Measurements from ENCODE around the gene IGSF6. TPM values are rescaled to one million over a fixed set of nuclear protein-coding genes. Genes with fewer than 3 reads are reported as not detected.
A peak's percentile ranks its signal among the peaks of the same experiment; 100 is the strongest.
"Not testable (repeated sequence)": the region's sequence is repeated elsewhere in the genome, so short reads cannot be mapped to it uniquely, and the experiment has no call there.

Gene IGSF6
- total and polyA plus RNA-seq, 2 of the 13 experiments (the other 11 are each of a cell fraction or from before 2014, with no cell fraction given), result not detected

DNA sequence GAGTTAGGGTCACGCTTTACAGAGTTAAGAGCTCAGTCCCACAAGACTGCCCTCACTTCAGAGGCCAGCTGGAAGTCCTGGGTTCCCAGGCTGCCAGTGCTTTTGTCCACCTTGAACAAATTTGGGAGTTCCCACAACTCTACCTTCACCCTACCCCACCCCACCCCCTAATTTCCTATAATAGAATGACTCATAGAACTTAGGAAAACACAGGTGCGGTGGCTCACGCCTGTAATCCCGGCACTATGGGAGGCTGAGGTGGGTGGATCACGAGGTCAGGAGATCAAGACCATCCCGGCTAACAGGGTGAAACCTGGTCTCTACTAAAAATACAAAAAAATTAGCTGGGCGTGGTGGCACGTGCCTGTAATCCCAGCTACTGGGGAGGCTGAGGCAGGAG is 46.6 kb downstream of the IGSF6 start:
- H2AFZ ChIP-seq (ENCODE audit: low read length); DNase-seq (ENCODE audit: low spot score); BruUV-seq (replicated peaks); H3K9ac ChIP-seq (ENCODE audit: insufficient read depth, low read depth, low read length); H3K4me3 ChIP-seq (replicated peaks in 1 of 3; ENCODE audit: insufficient read depth in 1 of 3, low read depth in 2 of 3, low read length in 3 of 3); H3K36me3 ChIP-seq (replicated peaks in 1 of 2; ENCODE audit: control insufficient read depth in 1 of 2, insufficient read depth in 2 of 2, low read length in 2 of 2); CTCF ChIA-PET (ENCODE audit: low intra/inter-chr PET ratio, low total read pairs); POLR2A ChIA-PET; ATAC-seq; H3K9me3 ChIP-seq (ENCODE audit: low read length); FAIRE-seq; intact Hi-C loops (cut with micrococcal nuclease; ENCODE audit: unreplicated experiment); H3K4me2 ChIP-seq (ENCODE audit: low read depth, low read length); H3K27me3 ChIP-seq (ENCODE audit: control insufficient read depth in 1 of 2, insufficient read depth in 2 of 2, low read length in 2 of 2): not testable (repeated sequence)
- Histone ChIP-seq H3K79me2 (ENCODE audit: insufficient read depth, low read length) (peaks cover 98% of the 10 kb centered on the region), H3K27ac (ENCODE audit: extremely low read length, insufficient read depth, low read length) (peak overlapping the region; percentile 27), H4K20me1 (ENCODE audit: insufficient read depth, low read length) (peaks cover 24% of the 10 kb centered on the region), H3K4me1 (ENCODE audit: insufficient read depth, low read length) (peaks cover 84% of the 10 kb centered on the region)
- peak; percentile 16 for TF ChIP-seq ZNF883 (CRISPR knock-in tag; IDR thresholded peaks at IDR 0.05; ENCODE audit: not compliant biosample characterization)
- TF ChIP-seq, protein P1, sequence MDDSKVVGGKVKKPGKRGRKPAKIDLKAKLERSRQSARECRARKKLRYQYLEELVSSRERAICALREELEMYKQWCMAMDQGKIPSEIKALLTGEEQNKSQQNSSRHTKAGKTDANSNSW (CRISPR knock-in tag; IDR thresholded peaks at IDR 0.05; ENCODE audit: borderline replicate concordance), result 0 out of 2 replicates have a peak, but pooled peaks have one; percentile 32
- WGBS (ENCODE audit: low lambda C conversion rate), result 98% methylated on average over 8 of the region's 8 CpGs
- in situ Hi-C loops (cut with HindIII; ENCODE audit: extremely low pct_ligation_motif_present, low pct_unique_long_range_greater_than_20kb), result loop anchor here (10.0 kb wide), 1 partner anchor 81 kb away; no protein-coding TSS in a partner anchor

DNA sequence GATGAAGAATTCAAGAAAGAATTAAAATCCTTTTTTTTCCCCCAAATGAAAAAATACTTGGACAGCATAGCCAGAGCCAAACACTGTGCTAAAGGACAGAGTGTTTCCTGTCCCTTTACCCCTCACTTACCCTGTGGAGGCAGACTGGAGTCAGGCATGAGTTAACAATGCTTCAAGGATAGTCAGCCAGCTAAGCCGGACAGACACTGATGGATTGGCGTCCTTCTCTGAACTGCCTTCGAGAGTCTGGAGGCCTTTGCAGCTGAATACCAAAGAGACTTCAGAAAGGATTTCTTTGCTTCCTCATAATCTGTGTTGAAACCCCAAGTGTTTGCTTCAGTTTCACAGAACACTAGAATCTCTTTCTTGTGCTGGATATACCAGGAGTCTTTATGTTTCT is 48.5 kb downstream of the IGSF6 start:
- Histone ChIP-seq H3K27me3 (ENCODE audit: control insufficient read depth in 1 of 2, insufficient read depth in 2 of 2, low read length in 2 of 2) (peaks cover 0 to 3% of the 10 kb centered on the region in 2 experiments; a peak in 1 of 5 replicates), H3K9ac (ENCODE audit: insufficient read depth, low read depth, low read length) (no peak overlapping the region), H3K27ac (ENCODE audit: extremely low read length, insufficient read depth, low read length) (peak overlapping the region; percentile 22), H3K79me2 (ENCODE audit: insufficient read depth, low read length) (peaks cover 87% of the 10 kb centered on the region), H3K9me3 (ENCODE audit: low read length) (no peaks in the 10 kb centered on the region), H3K36me3 (replicated peaks in 1 of 2; ENCODE audit: control insufficient read depth in 1 of 2, insufficient read depth in 2 of 2, low read length in 2 of 2) (no peaks in the 10 kb centered on the region), H4K20me1 (ENCODE audit: insufficient read depth, low read length) (peaks cover 30% of the 10 kb centered on the region), H2AFZ (ENCODE audit: low read length) (no peak overlapping the region), H3K4me2 (ENCODE audit: low read depth, low read length) (peak overlapping the region; percentile 54), H3K4me3 (replicated peaks in 1 of 3; ENCODE audit: insufficient read depth in 1 of 3, low read depth in 2 of 3, low read length in 3 of 3) (no peak overlapping the region), H3K4me1 (ENCODE audit: insufficient read depth, low read length) (peaks cover 69% of the 10 kb centered on the region)
- peak; percentile 19; the same call in 2 of the 3 replicates for ATAC-seq
- peak; percentile 83 for FAIRE-seq
- in situ Hi-C loops (cut with HindIII; ENCODE audit: extremely low pct_ligation_motif_present, low pct_unique_long_range_greater_than_20kb) (loop anchor here (5.0 to 10.0 kb wide), 2 partner anchors 33 to 79 kb away; no protein-coding TSS in a partner anchor), intact Hi-C loops (cut with micrococcal nuclease; ENCODE audit: unreplicated experiment) (no loop called here)
- ChIA-PET CTCF (ENCODE audit: low intra/inter-chr PET ratio, low total read pairs) (no interaction called here), POLR2A (interaction anchor here (1.2 to 1.5 kb wide), 4 partner anchors 16 to 35 kb away, joined by 3 to 5 read pairs (median 4); no protein-coding TSS in a partner anchor)
- peak; percentile 54 for DNase-seq (ENCODE audit: low spot score)
- 20% methylated on average over 3 of the region's 3 CpGs for WGBS (ENCODE audit: low lambda C conversion rate)
- no TSS peak for BruUV-seq (replicated peaks)
- TF ChIP-seq HDAC2 (CRISPR knock-in tag; IDR thresholded peaks at IDR 0.05), result peak; percentile 34; the same call in 1 of the 2 replicates
- 0 out of 2 replicates have a peak, but pooled peaks have one; percentile 40 for TF ChIP-seq ETV5 (CRISPR knock-in tag; IDR thresholded peaks at IDR 0.05; ENCODE audit: borderline replicate concordance)
- TF ChIP-seq RAD21 (CRISPR knock-in tag; IDR thresholded peaks at IDR 0.05), result 0 out of 2 replicates have a peak, but pooled peaks have one; percentile 13
- TF ChIP-seq, protein P2, sequence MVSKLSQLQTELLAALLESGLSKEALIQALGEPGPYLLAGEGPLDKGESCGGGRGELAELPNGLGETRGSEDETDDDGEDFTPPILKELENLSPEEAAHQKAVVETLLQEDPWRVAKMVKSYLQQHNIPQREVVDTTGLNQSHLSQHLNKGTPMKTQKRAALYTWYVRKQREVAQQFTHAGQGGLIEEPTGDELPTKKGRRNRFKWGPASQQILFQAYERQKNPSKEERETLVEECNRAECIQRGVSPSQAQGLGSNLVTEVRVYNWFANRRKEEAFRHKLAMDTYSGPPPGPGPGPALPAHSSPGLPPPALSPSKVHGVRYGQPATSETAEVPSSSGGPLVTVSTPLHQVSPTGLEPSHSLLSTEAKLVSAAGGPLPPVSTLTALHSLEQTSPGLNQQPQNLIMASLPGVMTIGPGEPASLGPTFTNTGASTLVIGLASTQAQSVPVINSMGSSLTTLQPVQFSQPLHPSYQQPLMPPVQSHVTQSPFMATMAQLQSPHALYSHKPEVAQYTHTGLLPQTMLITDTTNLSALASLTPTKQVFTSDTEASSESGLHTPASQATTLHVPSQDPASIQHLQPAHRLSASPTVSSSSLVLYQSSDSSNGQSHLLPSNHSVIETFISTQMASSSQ (IDR thresholded peaks at IDR 0.05; ENCODE audit: low read depth), result no peak
- TF ChIP-seq, protein P2 (CRISPR knock-in tag; IDR thresholded peaks at IDR 0.05; ENCODE audit: borderline replicate concordance), result no peak
- peak; percentile 57; the same call in 1 of the 2 replicates for TF ChIP-seq HOXD1 (CRISPR knock-in tag; IDR thresholded peaks at IDR 0.05)
- TF ChIP-seq, protein P3, sequence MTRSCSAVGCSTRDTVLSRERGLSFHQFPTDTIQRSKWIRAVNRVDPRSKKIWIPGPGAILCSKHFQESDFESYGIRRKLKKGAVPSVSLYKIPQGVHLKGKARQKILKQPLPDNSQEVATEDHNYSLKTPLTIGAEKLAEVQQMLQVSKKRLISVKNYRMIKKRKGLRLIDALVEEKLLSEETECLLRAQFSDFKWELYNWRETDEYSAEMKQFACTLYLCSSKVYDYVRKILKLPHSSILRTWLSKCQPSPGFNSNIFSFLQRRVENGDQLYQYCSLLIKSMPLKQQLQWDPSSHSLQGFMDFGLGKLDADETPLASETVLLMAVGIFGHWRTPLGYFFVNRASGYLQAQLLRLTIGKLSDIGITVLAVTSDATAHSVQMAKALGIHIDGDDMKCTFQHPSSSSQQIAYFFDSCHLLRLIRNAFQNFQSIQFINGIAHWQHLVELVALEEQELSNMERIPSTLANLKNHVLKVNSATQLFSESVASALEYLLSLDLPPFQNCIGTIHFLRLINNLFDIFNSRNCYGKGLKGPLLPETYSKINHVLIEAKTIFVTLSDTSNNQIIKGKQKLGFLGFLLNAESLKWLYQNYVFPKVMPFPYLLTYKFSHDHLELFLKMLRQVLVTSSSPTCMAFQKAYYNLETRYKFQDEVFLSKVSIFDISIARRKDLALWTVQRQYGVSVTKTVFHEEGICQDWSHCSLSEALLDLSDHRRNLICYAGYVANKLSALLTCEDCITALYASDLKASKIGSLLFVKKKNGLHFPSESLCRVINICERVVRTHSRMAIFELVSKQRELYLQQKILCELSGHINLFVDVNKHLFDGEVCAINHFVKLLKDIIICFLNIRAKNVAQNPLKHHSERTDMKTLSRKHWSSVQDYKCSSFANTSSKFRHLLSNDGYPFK (CRISPR knock-in tag; IDR thresholded peaks at IDR 0.05; ENCODE audit: borderline replicate concordance), result no peak
- no peak for TF ChIP-seq RFX1 (IDR thresholded peaks at IDR 0.05)
- no peak for TF ChIP-seq ZNF138 (CRISPR knock-in tag; IDR thresholded peaks at IDR 0.05; ENCODE audit: low read depth)
